NCI-H2171 treated with DMSO at 0.1 percent for 48 hours (cell line): ENCODE measurements around the gene MCM8.
"Not testable (repeated sequence)": the region's sequence is repeated elsewhere in the genome, so short reads cannot be mapped to it uniquely, and the experiment has no call there.

Experiments used
- DNase-seq: peaks from one replicate; lab custom pipeline; 2025; lab: John Stamatoyannopoulos, UW

Gene MCM8

GRCh38 chr20:6006603-6006949 lies 56.1 kb downstream of the MCM8 start:
- DNase-seq, result no peak

- DNase-seq, result no peak
Observed at GRCh38 chr20:6007094-6007528, 56.7 kb downstream of the MCM8 start.

- no peak for DNase-seq
Observed at GRCh38 chr20:6007529-6008103, 57.2 kb downstream of the MCM8 start.

- DNase-seq, result no peak
Observed at GRCh38 chr20:6008254-6008653, 57.8 kb downstream of the MCM8 start.

GRCh38 chr20:6012179-6012578 lies 61.7 kb downstream of the MCM8 start:
- no peak for DNase-seq

GRCh38 chr20:6014017-6014416 lies 63.6 kb downstream of the MCM8 start:
- DNase-seq, result no peak

GRCh38 chr20:6014957-6015356 lies 64.5 kb downstream of the MCM8 start:
- no peak for DNase-seq

GRCh38 chr20:6017467-6017866 lies 67.0 kb downstream of the MCM8 start:
- no peak for DNase-seq

- no peak for DNase-seq
Observed at GRCh38 chr20:6017880-6018279, 67.4 kb downstream of the MCM8 start.

- no peak for DNase-seq
Observed at GRCh38 chr20:6024768-6025167, 74.3 kb downstream of the MCM8 start.

GRCh38 chr20:6026051-6026450 lies 75.6 kb downstream of the MCM8 start:
- DNase-seq, result no peak

GRCh38 chr20:6028818-6029217 lies 78.4 kb downstream of the MCM8 start:
- DNase-seq, result no peak

- no peak for DNase-seq
Observed at GRCh38 chr20:6029538-6029937, 79.1 kb downstream of the MCM8 start.

GRCh38 chr20:6030453-6031080 lies 80.1 kb downstream of the MCM8 start:
- no peak for DNase-seq

- not testable (repeated sequence) for DNase-seq
Observed at GRCh38 chr20:6032907-6033306, 82.5 kb downstream of the MCM8 start.

GRCh38 chr20:6034134-6034969 lies 83.9 kb downstream of the MCM8 start:
- no peak for DNase-seq

GRCh38 chr20:6036213-6036612 lies 85.8 kb downstream of the MCM8 start:
- DNase-seq, result no peak

GRCh38 chr20:6037082-6037481 lies 86.6 kb downstream of the MCM8 start:
- DNase-seq, result no peak

- DNase-seq, result no peak
Observed at GRCh38 chr20:6038256-6038655, 87.8 kb downstream of the MCM8 start.

- DNase-seq, result no peak
Observed at GRCh38 chr20:6039766-6040165, 89.3 kb downstream of the MCM8 start.

- no peak for DNase-seq
Observed at GRCh38 chr20:6040540-6040939, 90.1 kb downstream of the MCM8 start.

GRCh38 chr20:6040958-6041807 lies 90.7 kb downstream of the MCM8 start:
- no peak for DNase-seq
